ENCODE data around the gene ZNF354C.

- TF ChIP-seq CTCF (CRISPR knock-in tag; IDR thresholded peaks at IDR 0.05) (no peak), PCBP2 (optimal IDR thresholded peaks at IDR 0.05; ENCODE audit: low read depth, low read length, poor library complexity, severe bottlenecking) (no peak), ZFP1 (CRISPR knock-in tag; IDR thresholded peaks at IDR 0.05) (no peak), ZBTB4 (CRISPR knock-in tag; IDR thresholded peaks at IDR 0.05; ENCODE audit: borderline replicate concordance) (no peak), ZNF281 (CRISPR knock-in tag; IDR thresholded peaks at IDR 0.05; ENCODE audit: borderline replicate concordance) (no peak), ZNF530 (CRISPR knock-in tag; IDR thresholded peaks at IDR 0.05; ENCODE audit: low read depth) (no peak), FOXK2 (IDR thresholded peaks at IDR 0.05) (no peak), ZXDC (CRISPR knock-in tag; IDR thresholded peaks at IDR 0.05) (no peak), CENPT (CRISPR knock-in tag; IDR thresholded peaks at IDR 0.05; ENCODE audit: low read depth) (no peak), EZH2 (conservative IDR thresholded peaks at IDR 0.05; ENCODE audit: low read depth, low read length) (no peak)
Measured at GRCh38 chr5:179080724-179081123, 20.6 kb downstream of the ZNF354C start.

All from HepG2 (cell line).